ENCODE results near the gene LGR5. TPM values are rescaled to one million over a fixed set of nuclear protein-coding genes. Genes with fewer than 3 reads are reported as not detected.

LGR5 gene
- total and polyA plus RNA-seq, 5 donors from 2014 or later, result not detected

DNA sequence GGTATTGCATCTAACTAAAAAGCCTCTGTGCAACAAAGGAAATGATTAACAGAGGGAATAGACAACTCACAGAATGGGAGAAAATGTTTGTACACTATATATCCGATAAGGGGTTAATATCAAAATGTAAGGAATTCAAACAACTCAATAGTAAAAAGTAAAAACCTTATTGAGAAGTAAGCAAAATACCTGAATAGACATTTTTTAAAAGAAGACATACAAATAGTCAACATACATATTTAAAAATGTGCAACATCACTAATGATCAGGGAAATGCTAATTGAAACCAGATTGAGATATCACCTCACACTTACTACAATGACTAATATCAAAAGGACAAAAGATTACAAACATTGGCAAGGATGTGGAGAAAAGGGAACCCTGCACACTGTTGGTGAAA lies 31.9 kb upstream of the LGR5 start:
- H3K4me1 ChIP-seq (ENCODE audit: control insufficient read depth, insufficient read depth, low read length, poor library complexity, severe bottlenecking), result no peaks in the 10 kb centered on the region

DNA sequence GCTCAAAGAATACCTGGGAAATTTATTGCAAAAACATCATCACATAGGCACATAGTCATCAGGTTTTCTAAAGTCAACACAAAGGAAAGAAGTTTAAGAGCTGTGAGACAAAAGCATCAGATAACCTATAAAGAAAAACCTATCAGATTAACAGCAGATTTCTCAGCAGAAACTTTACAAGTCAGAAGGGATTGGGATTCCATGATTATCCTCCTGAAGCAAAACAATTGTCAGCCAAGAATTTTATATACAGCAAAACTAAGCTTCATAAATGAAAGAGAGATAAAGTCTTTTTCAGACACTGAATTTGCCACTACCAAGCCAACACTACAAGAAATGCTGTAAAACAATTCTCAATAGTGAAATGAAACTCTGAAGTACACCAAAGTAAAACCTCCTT lies 28.8 kb upstream of the LGR5 start:
- no peak overlapping the region for H3K4me3 ChIP-seq (ENCODE audit: low read depth, low read length)
- no peaks in the 10 kb centered on the region for H3K4me1 ChIP-seq (ENCODE audit: control insufficient read depth, insufficient read depth, low read length, poor library complexity, severe bottlenecking)
- no peaks in the 10 kb centered on the region for H3K27me3 Mint-ChIP-seq
- no peaks in the 10 kb centered on the region for H3K4me1 Mint-ChIP-seq
- DNase-seq (no peak), ATAC-seq (ENCODE audit: low read depth in 2 of 2) (no peak)
- H3K27me3 ChIP-seq (ENCODE audit: control insufficient read depth, insufficient read depth, low read length), result no peaks in the 10 kb centered on the region
- H3K4me3 Mint-ChIP-seq, result no peak overlapping the region
- H3K36me3 Mint-ChIP-seq, result no peaks in the 10 kb centered on the region
- peaks cover 0 to 4% of the 10 kb centered on the region in 2 experiments for H3K9me3 ChIP-seq (ENCODE audit: control insufficient read depth in 2 of 2, low read length in 2 of 2)
- H3K27ac Mint-ChIP-seq, result no peak overlapping the region
- H3K9me3 Mint-ChIP-seq, result peaks cover 0 to 21% (median 6%) of the 10 kb centered on the region in 7 donors
- no peaks in the 10 kb centered on the region for H3K36me3 ChIP-seq (ENCODE audit: control insufficient read depth, insufficient read depth, low read length)
- no peak overlapping the region for H3K27ac ChIP-seq (ENCODE audit: insufficient read depth, low read length, poor library complexity, severe bottlenecking)

More for the DNA sequence above, 31.9 kb upstream of the LGR5 start:
- peaks cover 0 to 38% (median 5%) of the 10 kb centered on the region in 7 donors for H3K9me3 Mint-ChIP-seq
- Histone ChIP-seq H3K27ac (ENCODE audit: insufficient read depth, low read length, poor library complexity, severe bottlenecking) (no peak overlapping the region), H3K4me3 (ENCODE audit: low read depth, low read length) (no peak overlapping the region), H3K36me3 (ENCODE audit: control insufficient read depth, insufficient read depth, low read length) (no peaks in the 10 kb centered on the region), H3K27me3 (ENCODE audit: control insufficient read depth, insufficient read depth, low read length) (no peaks in the 10 kb centered on the region), H3K9me3 (ENCODE audit: control insufficient read depth in 2 of 2, low read length in 2 of 2) (peaks cover 0 to 4% of the 10 kb centered on the region in 2 experiments)
- H3K27me3 Mint-ChIP-seq, result peaks cover 6% of the 10 kb centered on the region
- no peaks in the 10 kb centered on the region for H3K4me1 Mint-ChIP-seq
- no peak overlapping the region for H3K27ac Mint-ChIP-seq
- no peak for DNase-seq
- no peaks in the 10 kb centered on the region for H3K36me3 Mint-ChIP-seq
- no peak for ATAC-seq (ENCODE audit: low read depth in 2 of 2)
- H3K4me3 Mint-ChIP-seq, result no peak overlapping the region

DNA sequence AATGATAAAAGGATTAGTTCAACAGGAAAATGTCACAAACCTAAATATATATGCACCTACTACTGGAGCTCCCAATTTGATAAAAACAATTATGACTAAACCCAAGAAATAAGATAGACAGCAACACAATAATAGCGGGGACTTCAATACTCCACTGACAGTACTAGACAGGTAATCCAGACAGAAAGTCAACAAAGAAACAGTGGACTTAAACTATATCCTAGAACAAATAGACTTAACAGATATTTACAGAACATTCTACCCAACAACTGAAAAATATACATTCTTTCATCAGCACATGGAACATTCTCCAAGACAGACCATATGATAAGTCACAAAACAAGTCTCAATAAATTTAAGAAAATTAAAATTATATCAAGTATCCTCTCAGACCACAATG lies 28.0 kb upstream of the LGR5 start:
- Histone ChIP-seq H3K36me3 (ENCODE audit: control insufficient read depth, insufficient read depth, low read length) (no peaks in the 10 kb centered on the region), H3K27ac (ENCODE audit: insufficient read depth, low read length, poor library complexity, severe bottlenecking) (no peak overlapping the region), H3K27me3 (ENCODE audit: control insufficient read depth, insufficient read depth, low read length) (no peaks in the 10 kb centered on the region), H3K4me1 (ENCODE audit: control insufficient read depth, insufficient read depth, low read length, poor library complexity, severe bottlenecking) (no peaks in the 10 kb centered on the region), H3K9me3 (ENCODE audit: control insufficient read depth in 2 of 2, low read length in 2 of 2) (peaks cover 0 to 4% of the 10 kb centered on the region in 2 experiments), H3K4me3 (ENCODE audit: low read depth, low read length) (no peak overlapping the region)
- no peak for DNase-seq
- no peak overlapping the region for H3K4me3 Mint-ChIP-seq
- no peak overlapping the region for H3K27ac Mint-ChIP-seq
- peaks cover 0 to 20% (median 6%) of the 10 kb centered on the region in 7 donors for H3K9me3 Mint-ChIP-seq
- ATAC-seq (ENCODE audit: low read depth in 2 of 2), result no peak
- no peaks in the 10 kb centered on the region for H3K27me3 Mint-ChIP-seq
- no peaks in the 10 kb centered on the region for H3K36me3 Mint-ChIP-seq
- H3K4me1 Mint-ChIP-seq, result no peaks in the 10 kb centered on the region

DNA sequence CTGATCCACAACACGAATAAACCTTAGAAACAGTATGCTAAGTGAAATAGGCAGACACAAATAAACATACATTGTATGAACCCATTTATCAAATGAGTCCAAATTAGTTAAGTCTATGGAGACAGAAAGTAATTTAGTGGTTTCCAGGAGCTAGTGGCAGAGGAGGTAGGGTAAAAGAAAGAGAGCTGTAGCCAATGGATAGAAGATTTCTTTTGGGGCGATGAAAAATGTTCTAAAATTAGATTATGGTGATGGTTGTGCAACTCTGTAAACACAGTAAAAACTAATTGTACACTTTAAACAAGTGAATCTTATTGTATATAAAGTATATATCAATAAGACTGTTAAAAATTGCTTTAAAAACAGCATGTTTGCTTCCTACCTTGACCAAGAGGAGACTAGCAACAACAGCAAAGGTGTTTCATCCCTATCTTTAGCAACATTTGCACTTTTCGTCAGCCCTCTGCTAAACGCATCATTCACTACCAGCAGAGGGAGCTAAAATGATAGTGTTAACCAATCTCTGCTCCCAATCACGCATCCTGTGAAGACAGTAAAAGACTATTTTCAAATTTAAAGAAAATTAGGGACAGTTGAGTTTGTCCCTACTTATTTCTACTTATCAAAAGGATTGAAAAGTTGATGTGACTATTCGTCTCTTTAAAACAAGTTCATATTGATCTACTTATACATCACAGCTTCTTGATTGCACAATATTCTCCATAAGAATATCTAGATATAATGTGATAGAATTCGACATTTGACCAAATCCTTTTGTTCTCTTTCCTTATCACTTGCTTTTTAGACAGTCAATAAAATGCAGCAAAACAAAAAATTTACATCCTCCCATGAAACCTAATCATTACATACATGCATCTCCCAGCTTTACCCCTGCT lies 24.0 kb upstream of the LGR5 start:
- peaks cover 5% of the 10 kb centered on the region for H3K27me3 Mint-ChIP-seq
- H3K4me1 Mint-ChIP-seq, result no peaks in the 10 kb centered on the region
- H3K4me3 Mint-ChIP-seq, result no peak overlapping the region
- no peaks in the 10 kb centered on the region for H3K36me3 ChIP-seq (ENCODE audit: control insufficient read depth, insufficient read depth, low read length)
- H3K36me3 Mint-ChIP-seq, result no peaks in the 10 kb centered on the region
- H3K4me1 ChIP-seq (ENCODE audit: control insufficient read depth, insufficient read depth, low read length, poor library complexity, severe bottlenecking), result no peaks in the 10 kb centered on the region
- DNase-seq (peak in 2 of 3 donors; percentile 40 to 55), ATAC-seq (ENCODE audit: low read depth in 2 of 2) (peak; percentile 50 to 66)
- peaks cover 0 to 10% (median 4%) of the 10 kb centered on the region in 7 donors for H3K9me3 Mint-ChIP-seq
- no peaks in the 10 kb centered on the region for H3K27me3 ChIP-seq (ENCODE audit: control insufficient read depth, insufficient read depth, low read length)
- no peak overlapping the region for H3K27ac ChIP-seq (ENCODE audit: insufficient read depth, low read length, poor library complexity, severe bottlenecking)
- H3K4me3 ChIP-seq (ENCODE audit: low read depth, low read length), result no peak overlapping the region
- no peak overlapping the region for H3K27ac Mint-ChIP-seq
- H3K9me3 ChIP-seq (ENCODE audit: control insufficient read depth in 2 of 2, low read length in 2 of 2), result peaks cover 0 to 4% of the 10 kb centered on the region in 2 experiments

DNA sequence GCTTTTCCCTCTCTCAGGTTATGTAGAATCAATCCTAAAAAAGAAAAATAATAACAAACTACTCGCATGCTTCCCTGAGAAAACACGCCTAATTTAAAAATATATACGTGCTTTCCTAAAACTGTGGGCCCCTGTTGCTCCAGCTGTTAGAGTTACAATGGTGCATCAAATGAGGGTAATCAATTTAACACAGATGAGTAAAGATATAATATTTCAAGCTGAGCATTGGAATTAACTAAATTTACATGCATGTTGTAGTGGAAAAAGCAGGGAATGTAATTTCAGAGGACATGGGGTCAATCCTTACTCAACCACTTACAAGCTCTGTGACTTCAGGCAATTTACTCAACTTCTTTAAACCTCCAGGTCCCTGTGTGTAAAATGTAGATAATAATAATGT lies 22.4 kb upstream of the LGR5 start:
- no peaks in the 10 kb centered on the region for H3K4me1 ChIP-seq (ENCODE audit: control insufficient read depth, insufficient read depth, low read length, poor library complexity, severe bottlenecking)
- H3K27me3 ChIP-seq (ENCODE audit: control insufficient read depth, insufficient read depth, low read length), result no peaks in the 10 kb centered on the region
- no peaks in the 10 kb centered on the region for H3K36me3 Mint-ChIP-seq

DNA sequence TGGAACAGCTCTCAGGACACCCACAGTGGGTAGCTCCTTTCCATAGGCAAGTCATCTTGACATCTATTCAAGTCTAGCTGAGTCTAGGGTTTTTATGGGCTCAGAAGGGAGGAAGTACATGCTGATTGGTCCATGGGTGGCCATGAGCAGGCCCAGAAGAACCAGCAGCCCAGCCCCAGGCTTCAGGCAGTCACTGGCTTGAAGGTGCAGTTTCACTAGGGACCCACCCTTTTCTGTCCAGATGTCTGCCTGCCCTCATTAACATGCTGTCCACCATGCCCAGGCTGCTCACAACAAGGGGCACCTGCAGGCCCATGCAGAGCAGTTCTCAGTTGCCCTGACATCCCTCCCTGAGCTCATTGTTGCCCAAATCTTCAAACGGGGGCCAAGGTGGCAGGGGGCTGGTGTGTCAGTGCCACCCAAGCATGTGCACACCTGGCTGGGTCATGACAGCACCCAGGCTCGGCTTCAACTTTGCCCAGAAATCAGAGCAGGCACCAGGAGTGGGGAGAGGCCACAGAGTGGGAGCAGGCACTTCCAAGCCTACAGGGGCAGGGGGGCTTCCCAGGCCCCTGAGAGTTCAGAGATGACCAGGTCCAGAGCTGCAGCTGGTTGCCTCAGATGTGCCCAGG lies 18.7 kb upstream of the LGR5 start:
- DNase-seq, result no peak
- no peaks in the 10 kb centered on the region for H3K36me3 Mint-ChIP-seq
- H3K4me3 Mint-ChIP-seq, result no peak overlapping the region

More for the DNA sequence above, 22.4 kb upstream of the LGR5 start:
- Mint-ChIP-seq H3K9me3 (peaks cover 0 to 6% (median 0%) of the 10 kb centered on the region in 7 donors), H3K27me3 (peaks cover 5% of the 10 kb centered on the region), H3K27ac (no peak overlapping the region), H3K4me1 (no peaks in the 10 kb centered on the region), H3K4me3 (no peak overlapping the region)
- ATAC-seq (ENCODE audit: low read depth in 2 of 2) (no peak), DNase-seq (no peak)
- H3K4me3 ChIP-seq (ENCODE audit: low read depth, low read length), result no peak overlapping the region
- no peaks in the 10 kb centered on the region for H3K36me3 ChIP-seq (ENCODE audit: control insufficient read depth, insufficient read depth, low read length)
- H3K27ac ChIP-seq (ENCODE audit: insufficient read depth, low read length, poor library complexity, severe bottlenecking), result no peak overlapping the region
- H3K9me3 ChIP-seq (ENCODE audit: control insufficient read depth in 2 of 2, low read length in 2 of 2), result no peaks in the 10 kb centered on the region

DNA sequence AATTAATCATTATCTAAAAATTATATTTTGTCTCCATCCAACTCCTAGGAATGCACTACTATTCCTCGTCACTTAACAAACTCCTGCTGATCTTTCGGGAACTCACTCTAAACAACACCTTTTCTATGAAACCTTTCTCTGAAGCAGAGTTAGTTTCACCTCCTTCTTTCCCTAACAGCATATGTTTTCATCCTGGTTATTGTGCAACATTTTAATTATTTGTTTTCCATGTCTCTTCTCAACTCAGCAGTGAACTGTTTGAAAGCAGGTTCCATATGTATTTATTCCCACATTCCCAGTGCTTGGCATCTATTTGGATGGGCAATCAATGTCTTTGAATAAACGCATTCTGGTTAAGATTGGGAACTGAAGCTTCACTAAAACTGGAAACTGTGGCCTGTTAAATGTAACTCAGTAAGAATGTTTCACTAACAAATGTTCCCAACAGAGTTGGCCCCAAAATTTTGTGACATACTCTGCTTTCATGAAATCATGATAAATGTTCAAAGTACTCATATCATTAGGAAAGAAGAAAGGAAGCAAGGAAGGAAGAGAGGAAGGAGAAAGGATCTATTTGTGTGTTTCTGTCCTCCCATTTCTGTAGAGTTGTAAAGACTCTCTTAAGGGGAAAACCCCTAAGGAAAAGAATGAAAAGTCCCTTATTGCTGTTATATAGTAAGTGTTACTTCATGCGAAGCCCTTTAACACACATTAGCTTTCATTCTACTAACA lies 13.9 kb upstream of the LGR5 start:
- H3K27ac ChIP-seq (ENCODE audit: insufficient read depth, low read length, poor library complexity, severe bottlenecking), result no peak overlapping the region
- ATAC-seq (ENCODE audit: low read depth in 2 of 2) (no peak), DNase-seq (no peak)
- no peaks in the 10 kb centered on the region for H3K36me3 Mint-ChIP-seq
- peaks cover 2% of the 10 kb centered on the region for H3K27me3 ChIP-seq (ENCODE audit: control insufficient read depth, insufficient read depth, low read length)
- no peaks in the 10 kb centered on the region for H3K4me1 ChIP-seq (ENCODE audit: control insufficient read depth, insufficient read depth, low read length, poor library complexity, severe bottlenecking)
- peaks cover 20% of the 10 kb centered on the region for H3K27me3 Mint-ChIP-seq
- no peaks in the 10 kb centered on the region for H3K36me3 ChIP-seq (ENCODE audit: control insufficient read depth, insufficient read depth, low read length)
- no peak overlapping the region for H3K4me3 Mint-ChIP-seq
- H3K4me1 Mint-ChIP-seq, result no peaks in the 10 kb centered on the region
- no peak overlapping the region for H3K27ac Mint-ChIP-seq
- H3K4me3 ChIP-seq (ENCODE audit: low read depth, low read length), result no peak overlapping the region
- no peaks in the 10 kb centered on the region for H3K9me3 ChIP-seq (ENCODE audit: control insufficient read depth in 2 of 2, low read length in 2 of 2)
- H3K9me3 Mint-ChIP-seq, result peaks cover 0 to 4% (median 0%) of the 10 kb centered on the region in 7 donors

More for the DNA sequence above, 18.7 kb upstream of the LGR5 start:
- Histone ChIP-seq H3K4me3 (ENCODE audit: low read depth, low read length) (no peak overlapping the region), H3K27ac (ENCODE audit: insufficient read depth, low read length, poor library complexity, severe bottlenecking) (no peak overlapping the region), H3K36me3 (ENCODE audit: control insufficient read depth, insufficient read depth, low read length) (no peaks in the 10 kb centered on the region), H3K4me1 (ENCODE audit: control insufficient read depth, insufficient read depth, low read length, poor library complexity, severe bottlenecking) (no peaks in the 10 kb centered on the region), H3K27me3 (ENCODE audit: control insufficient read depth, insufficient read depth, low read length) (no peaks in the 10 kb centered on the region), H3K9me3 (ENCODE audit: control insufficient read depth in 2 of 2, low read length in 2 of 2) (no peaks in the 10 kb centered on the region)
- Mint-ChIP-seq H3K4me1 (no peaks in the 10 kb centered on the region), H3K27me3 (peaks cover 9% of the 10 kb centered on the region), H3K9me3 (peaks cover 0 to 5% (median 0%) of the 10 kb centered on the region in 7 donors), H3K27ac (no peak overlapping the region)
- no peak for ATAC-seq (ENCODE audit: low read depth in 2 of 2)

Measured in CD4-positive, CD25-positive, alpha-beta regulatory T cell (primary cell).